Erythroblast (primary cell): ENCODE results near the gene HJV.

Source experiments
- GATA1 ChIP-seq: IDR thresholded peaks from 2 replicates; pipeline ENCODE4 v1.6.1; 2011; ENCODE audit warnings: low read depth, mild to moderate bottlenecking, control low read depth, low read length, moderate library complexity
- POLR2A ChIP-seq: IDR thresholded peaks from 2 replicates; pipeline ENCODE4 v1.6.1; 2011; ENCODE audit warnings: mild to moderate bottlenecking, low read length

- TF ChIP-seq POLR2A = peak; percentile 99
- TF ChIP-seq GATA1 = no peak
These were observed 25.0 kb downstream of the HJV start, which contains the start of gene TXNIP for GRCh38 chr1:145996433-145997015.
